GM12865 (cell line): ENCODE measurements around the gene HOXA5.

Experiments used
- DNase-seq: peaks from one replicate; pipeline ENCODE4 v3.0.0; 2010; ENCODE audit warnings: low read depth
- H3K4me3 ChIP-seq: 2 replicates; pipeline ENCODE4 v1.5.1; 2011; ENCODE audit warnings: mild to moderate bottlenecking, low read depth, low read length, control low read depth
- CTCF ChIP-seq: IDR thresholded peaks from 2 replicates; pipeline ENCODE4 v1.5.1; 2011; ENCODE audit warnings: low read length, control low read depth, low read depth, inconsistent platforms; ENCODE audit not compliant: insufficient read depth; ENCODE audit errors: missing control alignments

Gene HOXA5

GRCh38 chr7:27111751-27112277 lies 31.7 kb downstream of the HOXA5 start:
- DNase-seq, result no peak
- no peak overlapping the region for H3K4me3 ChIP-seq
- TF ChIP-seq CTCF, result no peak

GRCh38 chr7:27111042-27111750 lies 32.3 kb downstream of the HOXA5 start:
- H3K4me3 ChIP-seq, result no peak overlapping the region
- DNase-seq, result no peak

GRCh38 chr7:27110186-27111031 lies 33.1 kb downstream of the HOXA5 start:
- DNase-seq, result no peak
- TF ChIP-seq CTCF, result no peak
- H3K4me3 ChIP-seq, result no peak overlapping the region

More at GRCh38 chr7:27111042-27111750, 32.3 kb downstream of the HOXA5 start:
- TF ChIP-seq CTCF, result no peak

DNA sequence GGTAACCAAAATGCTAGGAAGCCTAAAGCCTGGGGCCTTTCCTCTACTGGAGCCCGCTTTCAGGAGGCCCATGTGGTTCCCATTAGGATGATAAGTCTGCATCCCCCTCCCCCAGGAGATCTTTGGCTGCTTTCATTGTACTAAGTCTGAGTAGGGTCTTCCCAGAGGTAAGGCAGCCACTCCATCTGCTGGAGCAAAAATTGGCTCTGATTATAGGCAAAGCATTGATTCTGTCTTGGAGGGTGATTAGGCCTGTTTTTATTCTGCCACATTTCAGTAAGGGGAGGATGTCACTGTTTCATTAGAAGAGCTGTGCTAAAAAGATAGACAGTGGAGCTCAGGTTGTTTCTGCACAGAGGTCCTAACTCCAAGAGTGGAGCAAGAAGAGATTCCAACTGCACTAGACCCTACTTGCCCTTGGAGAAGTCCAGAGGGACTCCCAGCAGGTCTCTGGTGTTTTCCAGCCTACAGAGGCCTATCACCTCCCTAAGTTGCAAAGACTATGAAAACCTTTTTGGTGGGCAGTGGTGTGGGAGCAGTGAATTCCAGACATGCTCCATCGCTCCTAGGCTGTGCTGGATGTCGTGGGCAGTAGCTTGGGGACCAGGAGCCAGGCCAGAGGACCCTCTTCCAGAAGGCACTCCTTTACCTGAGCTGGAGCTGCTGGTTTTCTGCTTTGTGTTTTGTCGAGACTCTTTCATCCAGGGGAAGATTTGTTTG lies 33.9 kb downstream of the HOXA5 start:
- no peak overlapping the region for H3K4me3 ChIP-seq
- no peak for DNase-seq
- TF ChIP-seq CTCF, result no peak

DNA sequence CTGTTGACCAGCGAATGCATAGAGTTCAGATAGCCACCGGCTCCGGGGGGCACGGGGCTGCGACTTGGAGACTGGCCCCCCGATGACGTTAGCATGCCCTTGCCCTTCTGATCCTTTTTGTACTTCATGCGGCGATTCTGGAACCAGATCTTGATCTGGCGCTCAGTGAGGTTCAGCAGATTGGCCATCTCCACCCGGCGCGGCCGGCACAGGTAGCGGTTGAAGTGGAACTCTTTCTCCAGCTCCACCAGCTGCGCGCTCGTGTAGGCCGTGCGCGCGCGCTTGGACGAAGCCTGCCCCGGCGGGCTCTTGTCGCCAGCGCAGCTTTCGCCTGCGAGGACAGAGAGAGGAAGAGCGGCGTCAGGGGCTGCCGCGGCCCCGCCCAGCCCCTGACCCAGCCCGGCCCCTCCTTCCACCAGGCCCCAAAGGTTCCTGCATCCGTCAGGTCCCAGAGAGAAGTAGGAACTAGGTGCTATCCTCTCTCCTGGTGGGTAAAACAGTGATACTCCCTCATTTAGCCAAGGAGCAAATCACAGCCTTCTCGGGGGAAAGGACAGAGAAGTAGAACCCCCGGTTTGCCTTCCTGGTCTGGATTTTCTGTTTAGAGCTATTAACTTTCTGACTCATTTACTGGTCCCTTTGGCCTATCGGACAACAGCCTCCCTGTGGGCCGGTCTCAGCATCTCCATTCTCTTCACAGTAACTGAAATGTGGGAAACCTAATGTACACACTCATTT lies 34.9 kb downstream of the HOXA5 start:
- no peak for TF ChIP-seq CTCF
- DNase-seq, result no peak
- no peak overlapping the region for H3K4me3 ChIP-seq
